ENCODE data around the gene SRGAP3.
A peak's percentile ranks its signal among the peaks of the same experiment; 100 is the strongest.

The SRGAP3 gene

GRCh38 chr3:8988384-8988655 lies 261.1 kb downstream of the SRGAP3 start:
- no peaks in the 10 kb centered on the region for H3K79me2 ChIP-seq (ENCODE audit: insufficient read depth, low read length)
- H3K36me3 ChIP-seq (ENCODE audit: insufficient read depth, low read length), result no peaks in the 10 kb centered on the region
- H3K9me2 ChIP-seq (ENCODE audit: low read depth, low read length), result no peaks in the 10 kb centered on the region
- no peaks in the 10 kb centered on the region for H3K9me3 ChIP-seq (ENCODE audit: low read length)
- no peaks in the 10 kb centered on the region for H3K4me1 ChIP-seq (ENCODE audit: insufficient read depth, low read length, severe bottlenecking)
- no peak overlapping the region for H3K9ac ChIP-seq (ENCODE audit: low read length)
- no peak overlapping the region for H3K27ac ChIP-seq (ENCODE audit: low read depth, low read length, poor library complexity, severe bottlenecking)
- no peaks in the 10 kb centered on the region for H3K27me3 ChIP-seq (ENCODE audit: insufficient read depth, low read length)
- no peak overlapping the region for H2AFZ ChIP-seq (ENCODE audit: low read length)
- no peak overlapping the region for H3K4me2 ChIP-seq (ENCODE audit: low read length)
- no peak overlapping the region for H3K4me3 ChIP-seq (ENCODE audit: low read depth, low read length, poor library complexity, severe bottlenecking)
- TF ChIP-seq CTCF (IDR thresholded peaks at IDR 0.05; ENCODE audit: low read length) (no peak), EZH2 (IDR thresholded peaks at IDR 0.05; ENCODE audit: borderline replicate concordance, low read length) (no peak)
- no peaks in the 10 kb centered on the region for H4K20me1 ChIP-seq (ENCODE audit: insufficient read depth, low read length)
- no peaks in the 10 kb centered on the region for H3F3A ChIP-seq (ENCODE audit: insufficient read depth, low read length)

GRCh38 chr3:8987645-8988383 lies 261.6 kb downstream of the SRGAP3 start:
- Histone ChIP-seq H3K9me3 (ENCODE audit: low read length) (no peaks in the 10 kb centered on the region), H3K27me3 (ENCODE audit: insufficient read depth, low read length) (no peaks in the 10 kb centered on the region), H2AFZ (ENCODE audit: low read length) (no peak overlapping the region), H3K79me2 (ENCODE audit: insufficient read depth, low read length) (no peaks in the 10 kb centered on the region), H3K27ac (ENCODE audit: low read depth, low read length, poor library complexity, severe bottlenecking) (no peak overlapping the region), H3F3A (ENCODE audit: insufficient read depth, low read length) (no peaks in the 10 kb centered on the region), H3K4me3 (ENCODE audit: low read depth, low read length, poor library complexity, severe bottlenecking) (no peak overlapping the region), H3K9ac (ENCODE audit: low read length) (no peak overlapping the region), H4K20me1 (ENCODE audit: insufficient read depth, low read length) (no peaks in the 10 kb centered on the region), H3K4me1 (ENCODE audit: insufficient read depth, low read length, severe bottlenecking) (no peaks in the 10 kb centered on the region), H3K9me2 (ENCODE audit: low read depth, low read length) (no peaks in the 10 kb centered on the region), H3K4me2 (ENCODE audit: low read length) (no peak overlapping the region), H3K36me3 (ENCODE audit: insufficient read depth, low read length) (no peaks in the 10 kb centered on the region)
- TF ChIP-seq CTCF (IDR thresholded peaks at IDR 0.05; ENCODE audit: low read length) (peak; percentile 91), EZH2 (IDR thresholded peaks at IDR 0.05; ENCODE audit: borderline replicate concordance, low read length) (no peak)

GRCh38 chr3:8987226-8987625 lies 262.2 kb downstream of the SRGAP3 start:
- no peak for TF ChIP-seq CTCF (IDR thresholded peaks at IDR 0.05; ENCODE audit: low read length)
- TF ChIP-seq EZH2 (IDR thresholded peaks at IDR 0.05; ENCODE audit: borderline replicate concordance, low read length), result no peak
- Histone ChIP-seq H3K9me2 (ENCODE audit: low read depth, low read length) (no peaks in the 10 kb centered on the region), H3K9ac (ENCODE audit: low read length) (no peak overlapping the region), H3K27ac (ENCODE audit: low read depth, low read length, poor library complexity, severe bottlenecking) (no peak overlapping the region), H3K36me3 (ENCODE audit: insufficient read depth, low read length) (no peaks in the 10 kb centered on the region), H2AFZ (ENCODE audit: low read length) (no peak overlapping the region), H3K79me2 (ENCODE audit: insufficient read depth, low read length) (no peaks in the 10 kb centered on the region), H3K27me3 (ENCODE audit: insufficient read depth, low read length) (no peaks in the 10 kb centered on the region), H3K4me2 (ENCODE audit: low read length) (no peak overlapping the region), H3F3A (ENCODE audit: insufficient read depth, low read length) (no peaks in the 10 kb centered on the region), H4K20me1 (ENCODE audit: insufficient read depth, low read length) (no peaks in the 10 kb centered on the region), H3K4me1 (ENCODE audit: insufficient read depth, low read length, severe bottlenecking) (no peaks in the 10 kb centered on the region), H3K9me3 (ENCODE audit: low read length) (no peaks in the 10 kb centered on the region), H3K4me3 (ENCODE audit: low read depth, low read length, poor library complexity, severe bottlenecking) (no peak overlapping the region)
